ENCODE measurements around the gene MAP2K3.
"Not testable (repeated sequence)": the region's sequence is repeated elsewhere in the genome, so short reads cannot be mapped to it uniquely, and the experiment has no call there.

Gene MAP2K3

GRCh38 chr17:21330436-21331160 lies 46.1 kb downstream of the MAP2K3 start:
- ATAC-seq, result no peak

GRCh38 chr17:21336541-21337294 lies 52.2 kb downstream of the MAP2K3 start:
- ATAC-seq, result not testable (repeated sequence)

GRCh38 chr17:21337981-21338625 lies 53.6 kb downstream of the MAP2K3 start:
- ATAC-seq, result not testable (repeated sequence)

GRCh38 chr17:21339011-21339410 lies 54.5 kb downstream of the MAP2K3 start:
- ATAC-seq, result no peak

DNA sequence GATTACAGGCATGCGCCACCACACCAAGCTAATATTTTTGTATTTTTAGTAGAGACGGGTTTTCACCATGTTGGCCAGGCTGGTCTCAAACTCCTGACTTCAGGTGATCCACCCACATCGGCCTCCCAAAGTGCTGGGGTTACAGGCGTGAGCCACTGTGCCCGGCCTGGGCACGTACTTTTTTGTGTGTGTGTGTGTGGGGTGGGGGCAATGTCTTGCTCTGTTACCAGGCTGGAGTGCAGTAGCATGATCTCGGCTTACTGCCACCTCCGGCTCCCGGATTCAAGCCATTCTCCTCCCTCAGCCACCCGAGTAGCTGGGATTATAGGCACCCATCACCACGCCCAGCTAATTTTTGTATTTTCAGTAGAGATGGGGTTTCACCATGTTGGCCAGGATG lies 55.1 kb downstream of the MAP2K3 start:
- ATAC-seq, result not testable (repeated sequence)

DNA sequence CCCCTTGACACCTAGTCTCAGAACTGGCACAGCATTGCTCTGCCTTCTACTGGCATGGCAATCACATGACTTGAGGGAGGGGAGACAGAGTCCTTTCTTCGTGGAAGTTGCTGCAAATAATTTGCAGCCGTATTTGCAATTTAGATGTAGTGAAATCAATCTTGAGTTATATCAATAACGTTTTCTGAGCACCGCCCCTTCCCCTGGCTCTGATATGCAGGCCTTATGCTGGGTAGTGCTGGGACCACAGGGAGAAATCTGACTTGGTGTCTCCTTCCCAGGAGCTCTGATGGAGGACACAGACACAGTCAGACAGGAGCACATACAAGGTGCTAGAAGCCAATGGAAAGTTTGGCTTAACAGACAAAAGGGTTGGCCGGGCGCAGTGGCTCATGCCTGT lies 55.9 kb downstream of the MAP2K3 start:
- not testable (repeated sequence) for ATAC-seq

DNA sequence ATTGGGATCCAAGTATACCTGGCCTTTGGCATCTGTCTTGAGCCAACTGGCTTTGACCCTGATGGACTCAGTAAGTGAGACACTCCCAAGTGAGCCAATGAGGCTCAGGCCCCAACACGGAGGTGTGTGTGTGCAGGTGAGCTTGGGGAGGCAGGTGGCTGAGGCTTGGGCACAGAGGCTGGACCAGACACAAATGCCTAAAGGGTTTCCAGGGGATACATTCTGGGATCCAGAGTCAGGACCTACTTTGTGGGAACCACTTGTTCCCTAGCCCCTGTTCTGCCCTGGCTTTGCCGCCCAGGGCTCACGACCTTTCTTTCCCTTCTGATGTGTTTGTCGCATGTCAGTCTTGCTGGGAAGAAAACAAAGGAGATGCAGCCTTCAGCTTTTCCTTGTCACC lies 56.8 kb downstream of the MAP2K3 start:
- ATAC-seq, result not testable (repeated sequence)

DNA sequence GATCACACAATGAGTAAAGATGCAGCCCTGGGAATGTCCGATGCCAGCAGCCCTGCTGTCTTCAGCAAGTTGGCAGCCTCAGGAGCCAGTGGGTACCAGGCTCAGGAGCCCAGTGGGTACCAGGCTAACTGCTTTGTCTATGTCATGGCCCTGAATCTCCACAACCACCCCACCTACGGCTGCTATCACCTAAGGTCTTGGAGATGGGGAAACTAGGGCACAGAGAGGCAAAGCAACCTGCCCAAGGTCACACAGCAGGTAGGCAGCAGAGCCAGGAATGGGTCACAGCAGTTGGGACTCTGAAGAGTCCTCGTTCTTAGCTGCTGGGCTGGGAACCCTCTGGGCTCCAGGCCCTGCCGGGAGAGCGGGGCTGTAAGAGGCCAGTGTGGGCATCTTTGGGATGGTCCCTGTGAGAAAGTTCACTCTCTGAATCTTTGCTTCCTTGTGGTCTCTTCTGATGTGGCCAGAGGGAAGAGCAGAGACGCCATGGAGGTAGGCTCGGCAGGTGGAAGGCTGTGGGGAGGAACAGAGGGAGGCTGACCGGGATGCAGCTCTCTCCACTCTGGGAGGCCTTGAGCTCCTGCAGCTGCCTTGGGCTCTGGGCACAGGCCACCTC lies 57.5 kb downstream of the MAP2K3 start:
- ATAC-seq, result not testable (repeated sequence)

- ATAC-seq, result not testable (repeated sequence)
Measured at GRCh38 chr17:21343061-21343949, 58.8 kb downstream of the MAP2K3 start.

GRCh38 chr17:21344801-21345200 lies 60.3 kb downstream of the MAP2K3 start:
- not testable (repeated sequence) for ATAC-seq

- ATAC-seq, result no peak
Measured at GRCh38 chr17:21345236-21345635, 60.7 kb downstream of the MAP2K3 start.

DNA sequence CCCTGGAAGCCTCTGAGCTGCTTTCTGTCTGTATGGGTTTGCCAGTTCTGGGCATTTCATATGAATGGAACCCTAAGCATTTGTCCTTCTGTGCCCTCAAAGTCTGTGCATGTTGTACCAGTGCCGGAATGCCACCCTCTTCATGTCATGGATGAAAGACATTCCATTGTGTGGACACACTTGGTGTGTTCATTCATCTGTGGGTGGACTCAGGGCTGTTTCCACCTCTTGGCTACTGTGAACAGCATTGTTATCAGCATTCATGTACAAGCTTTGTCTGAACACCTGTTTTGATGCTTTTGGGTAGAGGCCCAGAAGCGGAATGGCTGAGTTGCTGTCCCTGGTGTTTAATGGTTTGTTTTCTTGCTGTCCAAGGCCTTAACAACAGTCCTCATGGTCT lies 61.6 kb downstream of the MAP2K3 start:
- not testable (repeated sequence) for ATAC-seq

GRCh38 chr17:21346651-21347250 lies 62.2 kb downstream of the MAP2K3 start:
- not testable (repeated sequence) for ATAC-seq

DNA sequence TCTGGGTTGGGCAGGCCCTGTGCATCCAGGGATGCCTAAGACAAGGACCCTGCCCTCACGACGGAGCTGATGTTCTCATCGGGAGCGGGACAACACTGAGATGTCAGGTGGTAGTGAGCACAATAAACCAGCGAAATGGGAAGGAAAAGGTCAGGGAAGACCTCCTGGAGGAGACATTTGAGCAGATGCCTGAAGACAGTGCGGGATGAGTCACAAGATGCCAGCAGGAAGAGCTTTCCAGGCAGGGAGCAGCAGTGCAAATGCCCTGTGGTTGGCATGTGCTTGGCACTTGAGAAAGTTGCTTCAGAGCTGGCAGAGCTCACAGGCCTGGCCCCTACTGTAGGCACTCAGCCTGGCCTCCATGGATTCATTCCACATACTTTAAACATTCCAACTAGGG lies 63.1 kb downstream of the MAP2K3 start:
- ATAC-seq, result not testable (repeated sequence)

GRCh38 chr17:21348081-21348925 lies 63.8 kb downstream of the MAP2K3 start:
- peak in 1 of 2 donors; percentile 10 for ATAC-seq

DNA sequence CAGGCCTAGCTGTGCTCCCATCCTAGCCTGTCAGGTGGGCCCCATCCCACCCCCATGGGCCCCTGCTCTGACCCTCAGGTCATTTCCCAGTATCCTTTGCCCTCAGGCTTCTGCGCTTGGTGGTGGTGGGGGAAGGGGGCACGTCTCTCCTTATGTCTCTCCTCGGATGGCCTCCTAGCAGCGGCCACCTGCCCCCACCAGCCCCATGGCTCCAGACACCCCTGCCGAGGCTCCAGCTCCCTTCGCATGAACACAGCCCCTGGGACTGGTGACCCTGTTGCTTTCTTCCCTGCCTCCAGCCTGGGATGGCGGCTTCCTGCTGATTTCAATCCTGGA lies 64.4 kb downstream of the MAP2K3 start:
- not testable (repeated sequence) for ATAC-seq

DNA sequence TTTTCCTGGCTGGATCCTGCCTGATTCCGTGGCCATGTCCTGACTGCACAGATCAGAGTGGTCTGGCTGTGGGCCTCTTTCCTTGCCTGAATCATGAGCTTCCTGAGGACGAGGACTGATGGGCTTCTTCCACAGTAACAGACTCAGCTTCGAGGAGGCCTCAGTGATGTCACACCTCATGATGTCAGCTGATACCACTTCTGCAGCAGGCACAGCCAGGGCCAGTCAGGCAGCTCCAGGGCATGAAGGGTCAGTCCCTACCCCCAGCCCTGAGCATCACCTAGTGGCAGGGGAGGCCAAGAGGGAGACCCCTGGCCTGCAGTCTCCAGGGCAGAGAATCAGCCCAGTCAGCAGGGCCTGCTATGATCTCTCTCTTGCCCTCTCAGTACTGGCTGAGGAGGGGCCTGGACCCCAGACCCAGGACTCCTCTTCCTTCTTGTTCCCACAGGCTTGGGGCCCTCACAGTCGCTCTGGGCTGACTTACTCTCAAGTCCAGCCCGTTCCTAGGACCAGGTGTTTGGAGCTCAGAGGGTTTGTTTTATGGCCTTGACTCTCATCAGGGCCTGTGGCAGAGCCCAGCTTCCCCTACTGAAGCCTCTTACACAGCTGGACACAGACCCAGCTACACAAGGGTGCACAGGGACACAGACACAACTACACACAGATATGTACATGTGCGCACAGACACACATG lies 65.0 kb downstream of the MAP2K3 start:
- ATAC-seq, result not testable (repeated sequence)

DNA sequence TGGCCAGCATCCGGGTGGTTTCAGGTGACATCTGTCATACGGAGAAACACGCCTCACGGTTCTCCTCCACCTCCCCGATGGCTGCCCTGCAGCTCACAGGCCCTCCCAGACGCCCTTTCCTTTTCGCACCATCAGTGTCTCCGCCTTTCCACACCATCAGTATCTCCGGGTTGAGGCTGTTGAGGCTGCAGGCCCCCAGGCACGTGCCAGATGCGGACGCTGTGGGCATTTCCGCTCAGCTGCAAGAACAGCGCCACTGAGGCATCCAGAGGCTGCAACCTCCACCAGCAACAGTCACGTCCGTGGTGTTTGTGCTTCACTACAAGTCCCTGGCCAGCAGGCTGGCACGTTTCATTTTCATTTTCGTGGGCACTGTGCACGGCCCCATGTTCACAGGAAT lies 66.0 kb downstream of the MAP2K3 start:
- ATAC-seq, result not testable (repeated sequence)

DNA sequence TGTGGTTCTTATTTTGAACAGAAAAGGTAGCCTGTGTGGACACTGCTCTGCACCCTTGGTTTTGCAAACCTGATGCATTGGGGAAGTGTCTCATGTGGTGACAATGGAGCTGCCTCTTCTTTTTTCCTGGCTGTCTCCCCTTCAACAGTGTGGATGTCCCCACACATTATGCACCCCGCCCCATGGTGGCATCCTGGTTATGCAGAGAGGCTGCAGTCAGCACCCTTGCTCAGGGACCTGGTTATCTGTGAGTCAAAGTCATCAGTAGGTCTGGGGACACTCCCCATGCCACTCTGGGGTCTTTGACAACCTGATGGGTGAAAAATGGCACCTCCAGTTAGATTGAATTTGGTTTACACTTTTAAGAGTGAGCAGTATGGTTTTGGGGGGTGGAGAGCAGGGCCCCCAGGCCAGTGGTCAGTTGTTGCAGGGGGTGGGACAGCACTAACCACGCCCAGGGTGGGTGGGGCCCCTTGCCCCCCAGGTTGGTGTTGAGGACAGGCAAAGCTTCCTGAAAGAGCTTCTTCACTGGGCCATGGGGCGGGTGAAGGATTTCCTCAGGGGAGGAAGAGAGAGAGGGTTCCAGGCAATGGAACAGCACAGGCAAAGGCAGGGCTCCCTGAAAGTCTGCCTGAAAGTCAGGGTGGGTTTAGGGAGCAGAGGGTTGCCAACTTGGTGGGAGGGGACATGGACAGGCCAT lies 67.0 kb downstream of the MAP2K3 start:
- no peak for ATAC-seq

Data from activated CD4-positive, CD25-positive, alpha-beta regulatory T cell treated with anti-CD3 and anti-CD28 coated beads, Interleukin-2, amount 50 U/mL, for 24 hours (primary cell).